K562 (cell line): ENCODE results near the gene PPP1R2B. TPM values are rescaled to one million over a fixed set of nuclear protein-coding genes. Genes with fewer than 3 reads are reported as not detected.

Experiments
- ATAC-seq: fragments of 200-7000 bp; cut with Tn5 transposase; 3 replicates; pipeline ENCODE4 v1.9.1; 2020; ENCODE audit warnings: moderate library complexity
- BruUV-seq: library from RNA; stranded (reverse); fragments of 400-500 nt; replicated peaks from 2 replicates; lab custom pipeline; 2021; lab: Mats Ljungman, UMichigan
- CTCF ChIA-PET: fragments of 300-600 bp; formaldehyde crosslinking; extraction: SDS; loops from one replicate; lab custom pipeline; 2021; ENCODE audit warnings: low intra/inter-chr PET ratio; lab: Yijun Ruan, JAX
- POLR2A ChIA-PET: fragments of 300-600, 350-650 bp; sonication (Branson Sonifier 250); formaldehyde crosslinking; extraction: SDS; loops from one replicate; lab custom pipeline; 2021; ENCODE audit warnings: antibody characterized with exemption, inconsistent platforms; lab: Yijun Ruan, JAX
- DNase-seq, 4 experiments: peaks; one replicate each; pipeline versions ENCODE4 v3.0.0 to v3.0.0-alpha.2; 2011 to 2018; ENCODE audit warnings: low spot score in 3 of 4, mixed read lengths in 3 of 4; ENCODE audit errors: extremely low read depth in 1 of 4
- FAIRE-seq: peaks from 2 replicates; lab custom pipeline; 2011; peaks lifted over from hg19 to GRCh38; lab: Jason Lieb, UNC
- H2AFZ ChIP-seq: 2 replicates; pipeline ENCODE4 v1.6.0; 2011; ENCODE audit warnings: low read depth, low read length, control low read depth, inconsistent platforms
- H3K27ac ChIP-seq: fragments of 200-600 bp; 3 replicates; pipeline ENCODE4 v1.8.0; 2011; ENCODE audit warnings: low read depth, mild to moderate bottlenecking, control low read depth, inconsistent platforms, low read length, moderate library complexity, mixed read lengths; ENCODE audit errors: extremely low read depth
- H3K27me3 ChIP-seq, 2 experiments: fragments of 300-600 bp in 1 of 2; 2 replicates in 1 of 2; 3 replicates in 1 of 2; pipeline versions ENCODE4 v1.6.0 to v1.8.0; 2011; ENCODE audit warnings: inconsistent platforms in 2 of 2, low read length in 2 of 2, mild to moderate bottlenecking in 1 of 2, mixed read lengths in 1 of 2, moderate library complexity in 1 of 2; ENCODE audit not compliant: control insufficient read depth in 2 of 2, insufficient read depth in 2 of 2
- H3K36me3 ChIP-seq: fragments of 300-600 bp; 3 replicates; pipeline ENCODE4 v1.8.0; 2011; ENCODE audit warnings: mild to moderate bottlenecking, low read length, inconsistent platforms; ENCODE audit not compliant: control insufficient read depth, insufficient read depth
- H3K4me1 ChIP-seq, 2 experiments: fragments of 200-600 bp in 1 of 2; replicated peaks in 1 of 2; 2 replicates in 1 of 2; 3 replicates in 1 of 2; pipeline versions ENCODE4 v1.5.1 to v1.8.0; 2011; ENCODE audit warnings: inconsistent platforms in 2 of 2, low read length in 2 of 2, mild to moderate bottlenecking in 1 of 2, mixed read lengths in 1 of 2, moderate library complexity in 1 of 2; ENCODE audit not compliant: control insufficient read depth in 2 of 2, insufficient read depth in 2 of 2
- H3K4me2 ChIP-seq: 2 replicates; pipeline ENCODE4 v1.6.1; 2011; ENCODE audit warnings: low read length, control low read depth, inconsistent platforms, mixed read lengths; ENCODE audit not compliant: insufficient read depth
- H3K4me3 ChIP-seq: fragments of 200-600 bp; sonication (generic), shearing (Covaris generic); 2 replicates; pipeline ENCODE4 v1.5.1; 2016; ENCODE audit warnings: control low read depth, inconsistent platforms
- H3K79me2 ChIP-seq: fragments of 200-600 bp; 3 replicates; pipeline ENCODE4 v1.8.0; 2011; ENCODE audit warnings: low read length, inconsistent platforms; ENCODE audit not compliant: control insufficient read depth, insufficient read depth
- H3K9ac ChIP-seq, 2 experiments: 2 replicates each; pipeline versions ENCODE4 v1.6.0 to v1.6.1; 2011; ENCODE audit warnings: low read depth in 2 of 2, low read length in 2 of 2, control low read depth in 1 of 2, inconsistent platforms in 1 of 2, mild to moderate bottlenecking in 1 of 2, mixed read lengths in 1 of 2; ENCODE audit not compliant: insufficient read depth in 1 of 2
- H3K9me1 ChIP-seq: one replicate; pipeline ENCODE4 v1.6.0; 2011; ENCODE audit warnings: inconsistent platforms, mild to moderate bottlenecking, low read length, moderate library complexity; ENCODE audit not compliant: control insufficient read depth, insufficient read depth
- H3K9me3 ChIP-seq: replicated peaks from 2 replicates; pipeline ENCODE4 v1.5.1; 2011; ENCODE audit warnings: low read depth, low read length, inconsistent platforms; ENCODE audit not compliant: control insufficient read depth, insufficient read depth
- H4K20me1 ChIP-seq: replicated peaks from 2 replicates; pipeline ENCODE4 v1.6.1; 2011; ENCODE audit warnings: low read length, inconsistent platforms, mixed read lengths; ENCODE audit not compliant: control insufficient read depth, insufficient read depth
- BACH1 ChIP-seq: fragments of 200-800 bp; sonication (Bioruptor generic); IDR thresholded peaks from 2 replicates; pipeline ENCODE4 v1.6.1; 2016; ENCODE audit warnings: missing genetic modification characterization, missing compliant biosample characterization
- BDP1 ChIP-seq: IDR thresholded peaks from 3 replicates; pipeline ENCODE4 v1.6.1; 2011; ENCODE audit not compliant: insufficient read length, insufficient read depth
- FOXA1 ChIP-seq: fragments of 450-650 bp; IDR thresholded peaks from 2 replicates; pipeline ENCODE4 v1.6.1; 2016; ENCODE audit warnings: mild to moderate bottlenecking, borderline replicate concordance
- FOXK2 ChIP-seq, 2 experiments: fragments of 450-650 bp; IDR thresholded peaks in 1 of 2; conservative IDR thresholded peaks in 1 of 2; 2 replicates each; pipeline ENCODE4 v1.6.1; 2016; ENCODE audit warnings: low read depth in 2 of 2, mild to moderate bottlenecking in 1 of 2
- NFE2L1 ChIP-seq: fragments of 450-650 bp; IDR thresholded peaks from 2 replicates; pipeline ENCODE4 v1.6.1; 2016; ENCODE audit warnings: missing genetic modification characterization, low read depth, mild to moderate bottlenecking, missing compliant biosample characterization, moderate library complexity, borderline replicate concordance
- STAG1 ChIP-seq: sonication (generic); formaldehyde crosslinking; IDR thresholded peaks from 2 replicates; pipeline ENCODE4 v1.5.0; 2020; ENCODE audit warnings: missing genetic modification reagents, borderline replicate concordance
- TCF3 ChIP-seq: sonication (generic); formaldehyde crosslinking; IDR thresholded peaks from 2 replicates; pipeline ENCODE4 v1.4.0; 2020; ENCODE audit warnings: mild to moderate bottlenecking, missing genetic modification reagents
- ZBTB8A ChIP-seq: fragments of 450-650 bp; IDR thresholded peaks from 2 replicates; pipeline ENCODE4 v1.6.1; 2018; ENCODE audit warnings: mild to moderate bottlenecking, moderate library complexity; ENCODE audit not compliant: partially characterized antibody
- WGBS: fragments of 100-300 bp; shearing (Covaris generic); methylation state at CpG from one replicate; pipeline ENCODE4 v1.1.6; 2016; ENCODE audit warnings: low coverage, mixed read lengths; ENCODE audit not compliant: insufficient coverage; ENCODE audit errors: missing lambda C conversion rate; 5-methylcytosine and 5-hydroxymethylcytosine counted together
- in situ Hi-C: fragments of 300-500 bp; cut with MboI; formaldehyde crosslinking; loops from 4 replicates; pipeline ENCODE4 v1.15.0; 2018; ENCODE audit warnings: inconsistent platforms, mixed read lengths
- intact Hi-C: fragments of 100-400 bp; cut with micrococcal nuclease; formaldehyde crosslinking; loops from 2 replicates; pipeline ENCODE4 v1.14.2; 2022
- polyA plus RNA-seq, 8 experiments: library from polyadenylated mRNA; depleted of rRNA in 4 of 8; stranded (reverse) in 5 of 8; unstranded in 3 of 8; fragments of >200 nt; fragmentation: Nextera tagmentation in 2 of 8; fragmentation: Illumina TruSeq in 1 of 8; extraction: Ambion mirVana in 2 of 8; extraction: Trizol in 1 of 8; gene quantifications; 2 replicates each; pipeline versions ENCODE4 v1.2.1 to v1.2.3, GENCODE V29; 2011 to 2014; ENCODE audit warnings: inconsistent platforms in 1 of 8, missing spikeins in 1 of 8
- total RNA-seq, 7 experiments: library from RNA; depleted of rRNA in 6 of 7; stranded (reverse); fragments of >200 nt in 6 of 7; fragmentation: Illumina TruSeq in 2 of 7; extraction: Trizol in 2 of 7; gene quantifications; 2 replicates each; pipeline versions ENCODE4 v1.2.1 to v1.2.3, GENCODE V29; 2011 to 2021; ENCODE audit warnings: low replicate concordance in 1 of 7
- TF ChIP-seq, protein P1 (sequence below): IDR thresholded peaks from 3 replicates; pipeline ENCODE4 v1.6.1; 2011; ENCODE audit warnings: borderline replicate concordance, mild to moderate bottlenecking, moderate library complexity; ENCODE audit not compliant: insufficient read length; ENCODE audit errors: extremely low read depth
- TF ChIP-seq, protein P2 (sequence below): fragments of 250-450 bp; sonication (Bioruptor Pico); IDR thresholded peaks from 2 replicates; pipeline ENCODE4 v1.5.0; 2020; ENCODE audit warnings: mild to moderate bottlenecking

PPP1R2B gene
- total and polyA plus RNA-seq, 9 of the 15 experiments (the other 6 are each of a cell fraction or from before 2014, with no cell fraction given): 0.06 to 0.11 TPM; not detected in 7

DNA sequence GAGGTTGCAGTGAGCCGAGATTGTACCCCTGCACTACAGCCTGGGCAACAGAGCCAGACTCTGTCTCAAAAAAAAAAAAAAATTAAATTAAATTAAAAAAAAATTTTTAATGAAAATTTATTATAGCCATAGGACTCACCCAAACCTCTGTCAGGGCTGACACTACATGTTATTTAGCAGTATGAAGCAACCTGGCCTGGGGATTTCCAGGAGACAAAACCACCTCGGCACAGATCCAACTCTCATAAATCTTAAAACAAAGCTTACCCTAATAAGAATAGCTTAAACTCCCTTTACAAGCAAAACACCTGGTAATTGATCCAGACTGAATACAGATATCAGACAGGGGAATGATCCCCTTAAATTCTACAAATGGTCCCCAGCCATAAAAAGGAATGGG is 38.4 kb downstream of the PPP1R2B start:
- DNase-seq (no peak), ATAC-seq (no peak), FAIRE-seq (no peak)
- no peak overlapping the region for H2AFZ ChIP-seq
- intact Hi-C loops (no loop called here), in situ Hi-C loops (no loop called here)
- no peak overlapping the region for H3K27ac ChIP-seq
- no peak overlapping the region for H3K9ac ChIP-seq
- TF ChIP-seq ZBTB8A (no peak), BDP1 (no peak), STAG1 (CRISPR knock-in tag) (no peak), BACH1 (no peak), FOXK2 (conservative IDR thresholded peaks at IDR 0.05 in 1 of 2, IDR thresholded peaks at IDR 0.05 in 1 of 2; ENCODE audit: low read depth in 2 of 2) (no peak)
- no peaks in the 10 kb centered on the region for H3K36me3 ChIP-seq
- no peak overlapping the region for H3K4me3 ChIP-seq
- no TSS peak for BruUV-seq
- H3K79me2 ChIP-seq: no peaks in the 10 kb centered on the region
- H3K4me2 ChIP-seq: no peak overlapping the region
- WGBS: 0% methylated on average over 1 of the region's 2 CpGs
- ChIA-PET CTCF (no interaction called here), POLR2A (interaction anchor here (0.6 kb wide), 1 partner anchor 1499 kb away, joined by 3 read pairs; no protein-coding TSS in a partner anchor)
- H3K9me1 ChIP-seq: no peaks in the 10 kb centered on the region
- no peaks in the 10 kb centered on the region for H4K20me1 ChIP-seq
- no peaks in the 10 kb centered on the region for H3K9me3 ChIP-seq
- no peaks in the 10 kb centered on the region for H3K4me1 ChIP-seq
- no peaks in the 10 kb centered on the region for H3K27me3 ChIP-seq

DNA sequence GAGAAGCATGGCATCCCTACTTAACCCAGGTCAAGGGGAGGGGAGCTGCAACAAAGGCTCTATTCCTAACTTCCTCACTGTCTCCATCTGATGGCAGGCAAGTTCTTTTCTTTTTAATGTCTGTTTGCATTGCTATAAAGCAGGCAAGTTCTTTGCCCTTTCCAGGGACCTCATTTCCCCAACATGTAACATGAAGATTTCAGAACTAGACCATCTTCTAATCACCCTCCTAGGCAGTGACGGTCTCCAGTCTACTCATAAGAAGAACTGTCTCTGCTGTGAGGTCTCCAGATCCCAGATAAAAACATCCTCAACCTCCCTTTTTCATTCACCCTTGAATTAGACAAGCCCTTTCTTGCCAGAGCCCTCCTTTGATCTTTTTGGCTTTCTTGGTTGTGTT is 42.1 kb downstream of the PPP1R2B start:
- Histone ChIP-seq H2AFZ (no peak overlapping the region), H3K4me3 (no peak overlapping the region), H3K79me2 (no peaks in the 10 kb centered on the region), H3K4me1 (no peaks in the 10 kb centered on the region), H3K9me3 (no peaks in the 10 kb centered on the region), H3K9ac (no peak overlapping the region), H3K9me1 (no peaks in the 10 kb centered on the region), H3K27ac (no peak overlapping the region), H4K20me1 (no peaks in the 10 kb centered on the region), H3K4me2 (no peak overlapping the region), H3K27me3 (no peaks in the 10 kb centered on the region), H3K36me3 (no peaks in the 10 kb centered on the region)
- BruUV-seq: no TSS peak
- WGBS: 0% methylated on average over 1 of the region's 1 CpG
- DNase-seq (no peak), FAIRE-seq (no peak), ATAC-seq (no peak)
- intact Hi-C loops (no loop called here), in situ Hi-C loops (no loop called here)
- ChIA-PET CTCF (no interaction called here), POLR2A (no interaction called here)
- TF ChIP-seq FOXA1 (no peak), TCF3 (CRISPR knock-in tag) (no peak), NFE2L1 (tag) (no peak)
- TF ChIP-seq, protein P1, sequence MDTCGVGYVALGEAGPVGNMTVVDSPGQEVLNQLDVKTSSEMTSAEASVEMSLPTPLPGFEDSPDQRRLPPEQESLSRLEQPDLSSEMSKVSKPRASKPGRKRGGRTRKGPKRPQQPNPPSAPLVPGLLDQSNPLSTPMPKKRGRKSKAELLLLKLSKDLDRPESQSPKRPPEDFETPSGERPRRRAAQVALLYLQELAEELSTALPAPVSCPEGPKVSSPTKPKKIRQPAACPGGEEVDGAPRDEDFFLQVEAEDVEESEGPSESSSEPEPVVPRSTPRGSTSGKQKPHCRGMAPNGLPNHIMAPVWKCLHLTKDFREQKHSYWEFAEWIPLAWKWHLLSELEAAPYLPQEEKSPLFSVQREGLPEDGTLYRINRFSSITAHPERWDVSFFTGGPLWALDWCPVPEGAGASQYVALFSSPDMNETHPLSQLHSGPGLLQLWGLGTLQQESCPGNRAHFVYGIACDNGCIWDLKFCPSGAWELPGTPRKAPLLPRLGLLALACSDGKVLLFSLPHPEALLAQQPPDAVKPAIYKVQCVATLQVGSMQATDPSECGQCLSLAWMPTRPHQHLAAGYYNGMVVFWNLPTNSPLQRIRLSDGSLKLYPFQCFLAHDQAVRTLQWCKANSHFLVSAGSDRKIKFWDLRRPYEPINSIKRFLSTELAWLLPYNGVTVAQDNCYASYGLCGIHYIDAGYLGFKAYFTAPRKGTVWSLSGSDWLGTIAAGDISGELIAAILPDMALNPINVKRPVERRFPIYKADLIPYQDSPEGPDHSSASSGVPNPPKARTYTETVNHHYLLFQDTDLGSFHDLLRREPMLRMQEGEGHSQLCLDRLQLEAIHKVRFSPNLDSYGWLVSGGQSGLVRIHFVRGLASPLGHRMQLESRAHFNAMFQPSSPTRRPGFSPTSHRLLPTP: no peak
- TF ChIP-seq, protein P2, sequence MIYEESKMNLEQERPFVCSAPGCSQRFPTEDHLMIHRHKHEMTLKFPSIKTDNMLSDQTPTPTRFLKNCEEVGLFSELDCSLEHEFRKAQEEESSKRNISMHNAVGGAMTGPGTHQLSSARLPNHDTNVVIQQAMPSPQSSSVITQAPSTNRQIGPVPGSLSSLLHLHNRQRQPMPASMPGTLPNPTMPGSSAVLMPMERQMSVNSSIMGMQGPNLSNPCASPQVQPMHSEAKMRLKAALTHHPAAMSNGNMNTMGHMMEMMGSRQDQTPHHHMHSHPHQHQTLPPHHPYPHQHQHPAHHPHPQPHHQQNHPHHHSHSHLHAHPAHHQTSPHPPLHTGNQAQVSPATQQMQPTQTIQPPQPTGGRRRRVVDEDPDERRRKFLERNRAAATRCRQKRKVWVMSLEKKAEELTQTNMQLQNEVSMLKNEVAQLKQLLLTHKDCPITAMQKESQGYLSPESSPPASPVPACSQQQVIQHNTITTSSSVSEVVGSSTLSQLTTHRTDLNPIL (CRISPR knock-in tag): no peak
